GM12891 (cell line): ENCODE measurements around the gene SORCS2.

Source experiments
- POLR2A ChIP-seq: IDR thresholded peaks from 2 replicates; pipeline ENCODE4 v1.6.1; 2011; ENCODE audit warnings: low read depth, low read length, control low read depth
- POLR2AphosphoS5 ChIP-seq: IDR thresholded peaks from 2 replicates; pipeline ENCODE4 v1.6.1; 2011; ENCODE audit warnings: low read depth, low read length, control low read depth
- SPI1 ChIP-seq: IDR thresholded peaks from 2 replicates; pipeline ENCODE4 v1.6.1; 2011; ENCODE audit warnings: low read depth, low read length, control low read depth
- TAF1 ChIP-seq: IDR thresholded peaks from 2 replicates; pipeline ENCODE4 v1.6.1; 2011; ENCODE audit warnings: low read depth, low read length, control low read depth

DNA sequence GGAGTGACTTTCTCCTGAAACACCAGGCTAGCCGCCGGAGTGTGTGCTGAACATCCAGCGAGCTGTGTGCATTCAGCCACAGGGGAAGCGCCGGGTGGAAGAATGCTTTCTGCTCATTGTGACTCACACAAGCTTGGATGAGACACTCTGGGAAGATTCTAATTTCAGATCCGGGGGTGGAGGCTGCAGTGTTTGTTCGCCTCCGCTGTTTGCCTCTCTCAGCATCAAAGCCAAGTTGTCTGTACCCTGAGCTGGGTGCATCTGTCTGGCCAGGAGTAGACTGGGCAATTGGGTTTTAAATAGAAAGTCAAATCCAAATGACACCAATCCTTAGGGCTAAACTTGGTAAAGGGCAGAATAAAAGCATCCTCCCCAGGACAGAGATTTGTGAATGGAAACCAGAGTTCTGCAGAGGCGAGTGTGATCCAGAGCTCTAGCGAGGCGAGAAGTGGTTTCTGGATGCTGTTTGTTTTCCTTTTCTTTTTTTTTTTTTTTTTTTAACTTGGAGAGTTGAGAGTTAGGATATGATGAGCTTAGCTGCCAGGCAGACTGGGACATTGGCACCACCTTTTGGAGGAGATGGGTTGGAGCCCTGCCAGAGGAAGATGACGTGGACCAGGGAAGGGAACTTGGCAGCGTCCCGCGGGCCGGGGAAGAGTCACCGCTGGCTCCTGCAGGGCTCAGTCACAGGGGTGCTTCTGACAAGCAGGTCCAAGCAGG, 438.4 kb downstream of the SORCS2 start:
- TF ChIP-seq POLR2A (no peak), POLR2AphosphoS5 (no peak), TAF1 (no peak), SPI1 (no peak)
